ENCODE data around the gene ZNF644.
"Not testable (repeated sequence)": the region's sequence is repeated elsewhere in the genome, so short reads cannot be mapped to it uniquely, and the experiment has no call there.

The ZNF644 gene

GRCh38 chr1:91065337-91065736 is 43.5 kb upstream of the ZNF644 start:
- H3K27ac ChIP-seq (ENCODE audit: low read depth, low read length) = no peak overlapping the region
- no peaks in the 10 kb centered on the region for H3K79me2 ChIP-seq (ENCODE audit: control insufficient read depth, low read length)
- no peaks in the 10 kb centered on the region for H3F3A ChIP-seq (ENCODE audit: control insufficient read depth, insufficient read depth)
- no peaks in the 10 kb centered on the region for H3K27me3 ChIP-seq (ENCODE audit: control insufficient read depth, low read length)
- H3K4me1 ChIP-seq (ENCODE audit: control insufficient read depth, low read length) = peaks cover 15% of the 10 kb centered on the region
- peaks cover 26% of the 10 kb centered on the region; the same call in 1 of the 2 replicates for H3K9me3 ChIP-seq (ENCODE audit: control insufficient read depth, insufficient read depth, low read length)
- H3K9me2 ChIP-seq (replicated peaks; ENCODE audit: control insufficient read depth, low read length) = no peaks in the 10 kb centered on the region
- H3K4me3 ChIP-seq (ENCODE audit: low read length) = no peak overlapping the region
- H3K4me2 ChIP-seq (ENCODE audit: low read length) = no peak overlapping the region
- H3K36me3 ChIP-seq (ENCODE audit: control insufficient read depth, low read length) = peaks cover 7% of the 10 kb centered on the region; the same call in 1 of the 2 replicates
- no peaks in the 10 kb centered on the region for H4K20me1 ChIP-seq (ENCODE audit: control insufficient read depth, insufficient read depth, low read depth, low read length)
- TF ChIP-seq CTCF (IDR thresholded peaks at IDR 0.05; ENCODE audit: low read depth, low read length, poor library complexity, severe bottlenecking) (no peak), EZH2phosphoT487 (IDR thresholded peaks at IDR 0.05; ENCODE audit: borderline replicate concordance, low read length) (no peak)

- not testable (repeated sequence) for H4K20me1 ChIP-seq (ENCODE audit: control insufficient read depth, insufficient read depth, low read depth, low read length); H3K27me3 ChIP-seq (ENCODE audit: control insufficient read depth, low read length); H3K27ac ChIP-seq (ENCODE audit: low read depth, low read length); H3K4me3 ChIP-seq (ENCODE audit: low read length); H3K36me3 ChIP-seq (ENCODE audit: control insufficient read depth, low read length); H3F3A ChIP-seq (ENCODE audit: control insufficient read depth, insufficient read depth); H3K79me2 ChIP-seq (ENCODE audit: control insufficient read depth, low read length); H3K9me2 ChIP-seq (replicated peaks; ENCODE audit: control insufficient read depth, low read length)
- Histone ChIP-seq H3K9me3 (ENCODE audit: control insufficient read depth, insufficient read depth, low read length) (peaks cover 18% of the 10 kb centered on the region; the same call in 1 of the 2 replicates), H3K4me2 (ENCODE audit: low read length) (peak overlapping the region; percentile 35; the same call in 1 of the 2 replicates), H3K4me1 (ENCODE audit: control insufficient read depth, low read length) (peaks cover 26% of the 10 kb centered on the region)
Measured at GRCh38 chr1:91063403-91063802, 41.6 kb upstream of the ZNF644 start.

GRCh38 chr1:91059157-91059556 is 37.3 kb upstream of the ZNF644 start:
- H3K27ac ChIP-seq (ENCODE audit: low read depth, low read length) = no peak overlapping the region
- no peaks in the 10 kb centered on the region for H3K79me2 ChIP-seq (ENCODE audit: control insufficient read depth, low read length)
- peaks cover 14% of the 10 kb centered on the region; the same call in 1 of the 2 replicates for H3K9me3 ChIP-seq (ENCODE audit: control insufficient read depth, insufficient read depth, low read length)
- TF ChIP-seq CTCF (IDR thresholded peaks at IDR 0.05; ENCODE audit: low read depth, low read length, poor library complexity, severe bottlenecking) = no peak
- no peak for TF ChIP-seq EZH2phosphoT487 (IDR thresholded peaks at IDR 0.05; ENCODE audit: borderline replicate concordance, low read length)
- no peaks in the 10 kb centered on the region for H4K20me1 ChIP-seq (ENCODE audit: control insufficient read depth, insufficient read depth, low read depth, low read length)
- peaks cover 4% of the 10 kb centered on the region; the same call in 1 of the 2 replicates for H3F3A ChIP-seq (ENCODE audit: control insufficient read depth, insufficient read depth)
- peaks cover 64% of the 10 kb centered on the region for H3K4me1 ChIP-seq (ENCODE audit: control insufficient read depth, low read length)
- no peaks in the 10 kb centered on the region for H3K9me2 ChIP-seq (replicated peaks; ENCODE audit: control insufficient read depth, low read length)
- no peaks in the 10 kb centered on the region for H3K27me3 ChIP-seq (ENCODE audit: control insufficient read depth, low read length)
- peaks cover 7% of the 10 kb centered on the region; the same call in 1 of the 2 replicates for H3K36me3 ChIP-seq (ENCODE audit: control insufficient read depth, low read length)
- H3K4me2 ChIP-seq (ENCODE audit: low read length) = peak overlapping the region; percentile 15; the same call in 1 of the 2 replicates
- H3K4me3 ChIP-seq (ENCODE audit: low read length) = no peak overlapping the region

- peak overlapping the region; percentile 83 for H3K27ac ChIP-seq (ENCODE audit: low read depth, low read length)
Measured at GRCh38 chr1:91057784-91058183, 35.9 kb upstream of the ZNF644 start.

More at GRCh38 chr1:91057784-91058183, 35.9 kb upstream of the ZNF644 start:
- peak overlapping the region; percentile 52 for H3K4me3 ChIP-seq (ENCODE audit: low read length)
- peaks cover 62% of the 10 kb centered on the region for H3K4me1 ChIP-seq (ENCODE audit: control insufficient read depth, low read length)
- no peaks in the 10 kb centered on the region for H3K9me2 ChIP-seq (replicated peaks; ENCODE audit: control insufficient read depth, low read length)
- TF ChIP-seq CTCF (IDR thresholded peaks at IDR 0.05; ENCODE audit: low read depth, low read length, poor library complexity, severe bottlenecking) = no peak
- no peak for TF ChIP-seq EZH2phosphoT487 (IDR thresholded peaks at IDR 0.05; ENCODE audit: borderline replicate concordance, low read length)
- H3F3A ChIP-seq (ENCODE audit: control insufficient read depth, insufficient read depth) = peaks cover 4% of the 10 kb centered on the region; the same call in 1 of the 2 replicates
- peaks cover 2% of the 10 kb centered on the region; the same call in 1 of the 2 replicates for H3K9me3 ChIP-seq (ENCODE audit: control insufficient read depth, insufficient read depth, low read length)
- H3K36me3 ChIP-seq (ENCODE audit: control insufficient read depth, low read length) = no peaks in the 10 kb centered on the region
- H3K27me3 ChIP-seq (ENCODE audit: control insufficient read depth, low read length) = no peaks in the 10 kb centered on the region
- no peaks in the 10 kb centered on the region for H3K79me2 ChIP-seq (ENCODE audit: control insufficient read depth, low read length)
- no peaks in the 10 kb centered on the region for H4K20me1 ChIP-seq (ENCODE audit: control insufficient read depth, insufficient read depth, low read depth, low read length)
- H3K4me2 ChIP-seq (ENCODE audit: low read length) = peak overlapping the region; percentile 72

All from DOHH2 (cell line).